Cardiac fibroblast (primary cell): ENCODE results near the gene MYLK2.

Source experiments
- DNase-seq, 2 donors: peaks; one replicate each; pipeline versions ENCODE4 v3.0.0 to v3.0.0-alpha.2; 2010; ENCODE audit warnings: low read depth in 2 of 2
- H3K4me3 ChIP-seq, 2 donors: replicated peaks in 1 of 2; 1 replicate in 1 of 2; 2 replicates in 1 of 2; pipeline ENCODE4 v1.5.1; 2011; ENCODE audit warnings: low read depth in 2 of 2, low read length in 2 of 2, mild to moderate bottlenecking in 2 of 2, moderate library complexity in 1 of 2
- TF ChIP-seq, protein P1 (sequence below): IDR thresholded peaks from one replicate; pipeline ENCODE4 v1.5.1; 2011; ENCODE audit warnings: low read depth, mild to moderate bottlenecking, low read length, inconsistent platforms

The MYLK2 gene

DNA sequence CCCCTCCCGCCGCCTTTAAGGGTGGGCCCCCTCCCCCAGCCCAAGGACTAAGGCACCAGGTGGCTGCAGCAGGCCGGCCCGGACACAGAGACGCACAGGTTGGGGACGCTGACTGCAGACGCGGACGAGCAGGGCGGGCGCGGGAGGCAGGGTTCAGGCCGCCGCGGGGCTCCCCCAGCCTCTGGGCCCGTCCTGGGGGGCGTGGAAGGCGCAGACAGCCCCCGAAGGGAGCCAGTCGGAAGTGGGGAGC, 41.9 kb downstream of the MYLK2 start:
- peak overlapping the region; percentile 40 to 45 for H3K4me3 ChIP-seq
- TF ChIP-seq, protein P1, sequence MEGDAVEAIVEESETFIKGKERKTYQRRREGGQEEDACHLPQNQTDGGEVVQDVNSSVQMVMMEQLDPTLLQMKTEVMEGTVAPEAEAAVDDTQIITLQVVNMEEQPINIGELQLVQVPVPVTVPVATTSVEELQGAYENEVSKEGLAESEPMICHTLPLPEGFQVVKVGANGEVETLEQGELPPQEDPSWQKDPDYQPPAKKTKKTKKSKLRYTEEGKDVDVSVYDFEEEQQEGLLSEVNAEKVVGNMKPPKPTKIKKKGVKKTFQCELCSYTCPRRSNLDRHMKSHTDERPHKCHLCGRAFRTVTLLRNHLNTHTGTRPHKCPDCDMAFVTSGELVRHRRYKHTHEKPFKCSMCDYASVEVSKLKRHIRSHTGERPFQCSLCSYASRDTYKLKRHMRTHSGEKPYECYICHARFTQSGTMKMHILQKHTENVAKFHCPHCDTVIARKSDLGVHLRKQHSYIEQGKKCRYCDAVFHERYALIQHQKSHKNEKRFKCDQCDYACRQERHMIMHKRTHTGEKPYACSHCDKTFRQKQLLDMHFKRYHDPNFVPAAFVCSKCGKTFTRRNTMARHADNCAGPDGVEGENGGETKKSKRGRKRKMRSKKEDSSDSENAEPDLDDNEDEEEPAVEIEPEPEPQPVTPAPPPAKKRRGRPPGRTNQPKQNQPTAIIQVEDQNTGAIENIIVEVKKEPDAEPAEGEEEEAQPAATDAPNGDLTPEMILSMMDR = no peak
- no peak for DNase-seq

DNA sequence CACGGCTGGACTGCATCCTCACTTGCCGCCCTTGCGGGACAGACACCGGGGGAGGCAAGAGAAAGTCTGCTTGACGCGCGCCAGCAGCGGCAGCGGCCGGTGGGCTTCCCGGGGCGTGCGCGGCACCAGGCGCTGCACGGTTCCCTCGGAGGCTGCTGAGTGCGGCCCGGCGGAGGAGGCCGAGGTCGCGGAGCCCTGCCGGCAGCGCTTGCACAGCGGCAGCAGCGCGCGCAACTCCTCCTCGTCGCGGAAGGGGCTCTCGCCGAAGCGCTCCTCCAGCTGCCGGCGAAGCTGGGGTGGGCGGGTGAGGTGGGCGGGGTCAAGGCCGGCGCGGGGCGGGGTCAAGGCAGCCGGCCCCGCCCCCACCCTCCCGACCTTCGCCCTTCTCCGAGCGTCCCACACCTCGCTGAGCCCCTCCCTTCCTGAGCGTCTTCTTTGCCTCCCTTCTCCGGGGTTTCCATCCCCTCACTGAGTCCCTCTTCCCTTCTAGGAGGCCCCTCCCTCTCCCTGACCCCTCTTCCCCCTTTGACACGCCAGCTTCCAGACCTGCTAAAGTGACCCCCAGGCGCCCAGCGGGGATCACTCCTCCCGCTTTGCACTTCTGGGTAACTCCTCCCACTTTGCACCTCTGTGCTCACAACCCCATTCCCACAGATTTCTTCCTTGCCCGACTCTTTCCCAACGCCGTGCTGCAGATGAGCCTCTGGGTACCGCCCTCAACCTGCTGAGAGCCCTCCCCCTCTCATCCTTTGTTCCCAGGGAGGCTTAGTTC, 42.4 kb downstream of the MYLK2 start:
- peak overlapping the region; percentile 40 to 45 for H3K4me3 ChIP-seq
- TF ChIP-seq, protein P1 = no peak
- peak in 1 of 2 donors; percentile 65 for DNase-seq

DNA sequence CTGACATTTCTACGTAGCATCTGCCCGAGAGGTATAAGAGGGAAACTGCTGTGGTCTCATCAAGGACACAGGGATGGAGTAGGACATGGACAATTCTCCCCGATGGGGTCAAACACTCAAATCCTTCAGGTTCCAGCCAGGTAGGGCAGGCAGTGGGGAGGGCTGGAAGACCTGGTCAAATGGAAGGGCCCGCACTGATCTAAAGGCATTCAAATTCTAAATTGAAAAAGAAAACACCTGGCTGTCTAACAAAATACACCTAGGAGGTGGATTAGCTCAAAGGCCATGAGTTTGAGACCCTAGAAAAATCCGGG, 43.0 kb downstream of the MYLK2 start:
- H3K4me3 ChIP-seq = no peak overlapping the region
- DNase-seq = no peak
- TF ChIP-seq, protein P1 = no peak

DNA sequence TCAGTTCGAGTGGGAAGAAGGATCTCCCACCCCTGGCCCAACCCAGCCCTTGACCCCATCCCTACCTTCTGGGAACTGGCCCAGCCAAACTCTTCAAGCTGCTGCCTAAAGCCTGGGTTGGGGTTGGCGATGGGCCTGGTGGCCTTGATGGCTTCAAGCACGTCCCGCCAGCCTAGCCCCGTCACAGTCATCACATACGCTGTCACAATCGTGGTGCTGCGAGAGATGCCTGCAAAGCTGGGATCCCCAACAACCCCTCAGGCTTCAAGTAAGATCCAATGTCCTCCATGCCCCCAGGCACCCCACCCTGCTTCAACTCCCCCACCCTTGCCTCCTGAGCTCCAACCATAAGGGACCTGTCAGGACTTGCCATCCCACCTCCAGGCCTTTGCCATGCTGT, 43.4 kb downstream of the MYLK2 start:
- TF ChIP-seq, protein P1 = no peak

DNA sequence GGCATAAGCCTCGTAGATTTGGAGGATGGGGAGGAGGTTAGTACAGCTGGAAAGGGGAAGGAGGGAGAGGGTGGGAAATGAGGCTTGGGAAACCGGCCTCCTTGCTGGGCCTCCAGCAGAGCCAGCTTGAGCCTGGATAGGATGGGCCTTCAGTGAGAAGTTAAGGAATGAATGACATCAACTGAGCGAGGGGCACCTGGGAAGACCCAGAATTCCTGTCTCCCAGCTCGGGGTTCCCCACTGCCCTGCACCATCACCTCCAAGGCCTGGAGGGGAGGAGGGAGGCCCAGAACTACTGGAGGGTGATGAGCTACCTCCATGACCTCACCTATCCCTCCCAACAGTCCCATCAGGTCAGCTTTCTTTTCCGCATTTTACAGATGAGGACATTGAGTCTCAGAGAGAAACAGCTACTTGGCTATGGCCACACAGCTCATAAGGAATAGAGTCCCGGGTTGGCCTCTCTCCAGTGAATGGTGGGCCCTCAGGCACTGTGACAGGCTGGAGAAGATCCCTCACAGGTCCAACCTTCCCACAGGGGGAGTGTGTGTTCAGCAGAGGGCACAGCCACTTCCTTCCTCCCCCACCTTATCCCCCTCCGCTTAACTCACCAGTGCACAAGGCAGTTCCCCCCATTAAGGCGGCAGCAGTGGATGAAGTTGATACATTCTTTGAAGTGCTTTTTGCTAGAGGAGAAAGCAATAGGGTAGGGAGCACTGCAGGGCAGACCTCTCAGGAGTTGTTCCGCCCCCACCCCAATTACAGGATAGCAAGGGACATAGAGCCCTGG, 44.3 kb downstream of the MYLK2 start:
- DNase-seq = no peak

More for the DNA sequence above, 43.4 kb downstream of the MYLK2 start:
- no peak overlapping the region for H3K4me3 ChIP-seq
- DNase-seq = no peak

DNA sequence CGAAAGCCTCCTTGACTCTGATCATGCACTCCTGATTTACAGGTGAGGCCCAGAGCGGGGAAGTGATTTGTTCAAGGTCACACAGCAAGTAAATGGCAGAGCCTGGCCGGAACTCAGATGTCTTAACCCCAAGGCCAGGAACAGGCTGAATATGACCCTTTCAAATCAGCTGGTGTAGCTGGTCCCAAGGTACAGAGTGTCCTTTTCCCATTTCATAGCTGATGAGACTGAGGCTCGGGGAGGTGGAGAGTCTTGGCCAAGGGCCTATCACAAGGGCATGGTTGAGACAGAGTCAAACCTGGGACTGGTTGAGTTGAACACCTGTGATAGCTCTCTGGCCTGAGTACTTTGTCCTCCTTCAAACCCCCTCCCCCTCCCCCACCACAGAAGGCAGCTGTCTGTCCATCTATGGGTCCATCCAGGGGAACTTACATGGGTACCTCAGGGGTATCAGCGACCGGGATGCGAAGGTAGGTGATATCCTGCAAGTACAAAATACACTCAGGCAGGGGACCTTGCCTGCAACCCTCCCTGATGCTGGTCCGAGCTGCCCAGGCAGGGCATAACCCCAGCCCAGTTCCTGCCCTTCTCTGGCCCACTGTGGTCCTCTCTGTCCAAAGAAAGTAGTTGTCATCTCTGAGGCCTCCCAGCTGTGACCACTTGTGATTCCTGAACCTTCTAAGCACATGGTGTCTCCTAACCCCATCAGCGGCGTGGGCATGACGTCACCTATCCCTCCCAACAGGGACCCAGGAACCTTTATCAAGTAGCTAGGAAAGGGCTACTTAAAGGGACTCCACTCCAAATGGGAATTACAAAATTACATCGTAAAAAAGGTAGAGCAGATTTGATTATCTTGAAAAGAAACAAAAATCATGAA, 45.6 kb downstream of the MYLK2 start:
- no peak overlapping the region for H3K4me3 ChIP-seq
- TF ChIP-seq, protein P1 = no peak
- DNase-seq = no peak

More for the DNA sequence above, 44.3 kb downstream of the MYLK2 start:
- TF ChIP-seq, protein P1 = no peak
- H3K4me3 ChIP-seq = no peak overlapping the region
